Smooth muscle cell (in vitro differentiated cells): ENCODE data around the gene MORN1. TPM values are rescaled to one million over a fixed set of nuclear protein-coding genes. Genes with fewer than 3 reads are reported as not detected.

ENCODE experiments used
- DNase-seq: peaks from one replicate; lab custom pipeline; 2025; ENCODE audit not compliant: unreplicated experiment; lab: John Stamatoyannopoulos, UW
- H2AFZ ChIP-seq: fragments of 200-600 bp; sonication (generic); 2 replicates; pipeline ENCODE4 v1.6.0; 2016; ENCODE audit warnings: antibody characterized with exemption, low read depth, mild to moderate bottlenecking
- H3F3A ChIP-seq: fragments of 200-600 bp; sonication (generic); 2 replicates; pipeline ENCODE4 v1.6.0; 2017; ENCODE audit warnings: antibody characterized with exemption, low read depth
- H3K27ac ChIP-seq: fragments of 200-600 bp; sonication (generic); 2 replicates; pipeline ENCODE4 v1.5.1; 2016; ENCODE audit warnings: low read depth, mild to moderate bottlenecking
- H3K27me3 ChIP-seq: fragments of 200-600 bp; sonication (generic); 2 replicates; pipeline ENCODE4 v1.6.1; 2016; ENCODE audit warnings: low read depth, mild to moderate bottlenecking
- H3K36me3 ChIP-seq: fragments of 200-600 bp; sonication (generic); 2 replicates; pipeline ENCODE4 v1.5.1; 2016; ENCODE audit warnings: low read depth
- H3K4me1 ChIP-seq: fragments of 200-600 bp; sonication (generic); 2 replicates; pipeline ENCODE4 v1.5.1; 2016; ENCODE audit warnings: low read depth
- H3K4me2 ChIP-seq: fragments of 200-600 bp; sonication (generic); 2 replicates; pipeline ENCODE4 v1.6.0; 2016; ENCODE audit warnings: mild to moderate bottlenecking
- H3K4me3 ChIP-seq: fragments of 200-600 bp; sonication (generic); 2 replicates; pipeline ENCODE4 v1.5.1; 2016; ENCODE audit warnings: mild to moderate bottlenecking
- H3K79me2 ChIP-seq: fragments of 200-600 bp; sonication (generic); 2 replicates; pipeline ENCODE4 v1.6.0; 2016; ENCODE audit warnings: low read depth, mild to moderate bottlenecking
- H3K9ac ChIP-seq: fragments of 200-600 bp; sonication (generic); 2 replicates; pipeline ENCODE4 v1.6.0; 2016; ENCODE audit warnings: low read depth
- H3K9me3 ChIP-seq: fragments of 200-600 bp; sonication (generic); replicated peaks from 2 replicates; pipeline ENCODE4 v1.5.1; 2016; ENCODE audit warnings: low read depth
- H4K20me1 ChIP-seq: fragments of 200-600 bp; sonication (generic); 2 replicates; pipeline ENCODE4 v1.6.0; 2016; ENCODE audit warnings: low read depth
- CTCF ChIP-seq: fragments of 200-600 bp; sonication (generic); IDR thresholded peaks from 2 replicates; pipeline ENCODE4 v1.5.1; 2017; ENCODE audit warnings: borderline replicate concordance, mild to moderate bottlenecking, antibody characterized with exemption; ENCODE audit not compliant: insufficient read depth, poor library complexity, severe bottlenecking
- WGBS: methylation state at CpG from one replicate; pipeline ENCODE4 v1.1.7; 2016; ENCODE audit warnings: low lambda C conversion rate; 5-methylcytosine and 5-hydroxymethylcytosine counted together
- polyA plus RNA-seq: library from polyadenylated mRNA; unstranded; fragments of >200 nt; fragmentation: Nextera tagmentation; extraction: Ambion mirVana; gene quantifications from 2 replicates; pipeline ENCODE4 v1.2.1, GENCODE V29; 2016
- total RNA-seq: library from RNA; depleted of rRNA; stranded (reverse); fragments of >200 nt; gene quantifications from 2 replicates; pipeline ENCODE4 v1.2.3, GENCODE V29; 2014

The MORN1 gene
- total and polyA plus RNA-seq, 2 experiments from 2014 or later: 4.9 to 6.2 TPM

GRCh38 chr1:2290171-2290578 is 101.2 kb downstream of the MORN1 start:
- 83% methylated on average over 7 of the region's 7 CpGs for WGBS

DNA sequence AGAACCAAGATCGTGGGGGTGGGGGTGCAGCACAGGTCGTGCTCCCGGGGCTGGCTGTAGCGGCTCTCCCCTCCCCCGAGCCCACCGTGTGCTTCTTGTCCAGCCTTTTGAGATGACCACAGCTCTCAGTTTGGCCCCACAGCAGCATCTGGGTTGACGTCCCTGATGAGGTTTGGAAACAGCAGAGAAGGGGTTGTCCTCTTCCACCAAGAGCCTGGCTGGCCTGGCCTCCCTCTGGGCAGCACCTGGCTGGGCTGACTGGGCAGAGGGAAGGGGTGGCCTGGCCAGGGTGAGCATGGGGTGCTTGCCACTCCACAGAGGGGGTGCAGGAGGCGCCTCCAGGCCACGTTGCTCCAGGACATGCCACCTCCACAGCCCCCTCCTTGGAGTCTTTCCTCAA is 101.7 kb downstream of the MORN1 start:
- Histone ChIP-seq H2AFZ (no peak overlapping the region), H3K79me2 (peaks cover 100% of the 10 kb centered on the region), H3K4me3 (no peak overlapping the region), H3K27ac (no peak overlapping the region), H3K9me3 (no peaks in the 10 kb centered on the region), H3K36me3 (no peaks in the 10 kb centered on the region), H3K4me2 (no peak overlapping the region), H3K4me1 (peaks cover 7% of the 10 kb centered on the region), H3K27me3 (no peaks in the 10 kb centered on the region), H3F3A (no peaks in the 10 kb centered on the region), H4K20me1 (peaks cover 99% of the 10 kb centered on the region), H3K9ac (no peak overlapping the region)
- DNase-seq: no peak
- TF ChIP-seq CTCF: no peak
- 89% methylated on average over 6 of the region's 9 CpGs for WGBS

More at GRCh38 chr1:2290171-2290578, 101.2 kb downstream of the MORN1 start:
- no peaks in the 10 kb centered on the region for H3F3A ChIP-seq
- no peaks in the 10 kb centered on the region for H3K9me3 ChIP-seq
- no peak for DNase-seq
- no peak overlapping the region for H3K4me3 ChIP-seq
- H3K9ac ChIP-seq: no peak overlapping the region
- no peak overlapping the region for H3K27ac ChIP-seq
- H3K27me3 ChIP-seq: no peaks in the 10 kb centered on the region
- no peaks in the 10 kb centered on the region for H3K36me3 ChIP-seq
- H3K4me1 ChIP-seq: peaks cover 7% of the 10 kb centered on the region
- peaks cover 99% of the 10 kb centered on the region for H4K20me1 ChIP-seq
- no peak overlapping the region for H3K4me2 ChIP-seq
- H2AFZ ChIP-seq: no peak overlapping the region
- TF ChIP-seq CTCF: no peak
- H3K79me2 ChIP-seq: peaks cover 100% of the 10 kb centered on the region

- TF ChIP-seq CTCF: no peak
- no peaks in the 10 kb centered on the region for H3K27me3 ChIP-seq
- no peak overlapping the region for H2AFZ ChIP-seq
- no peak overlapping the region for H3K4me2 ChIP-seq
- peaks cover 99% of the 10 kb centered on the region for H4K20me1 ChIP-seq
- H3K4me3 ChIP-seq: no peak overlapping the region
- no peaks in the 10 kb centered on the region for H3K36me3 ChIP-seq
- H3K9ac ChIP-seq: no peak overlapping the region
- no peak for DNase-seq
- no peaks in the 10 kb centered on the region for H3F3A ChIP-seq
- WGBS: 93% methylated on average over 20 of the region's 20 CpGs
- no peak overlapping the region for H3K27ac ChIP-seq
- H3K79me2 ChIP-seq: peaks cover 100% of the 10 kb centered on the region
- no peaks in the 10 kb centered on the region for H3K9me3 ChIP-seq
- H3K4me1 ChIP-seq: peaks cover 7% of the 10 kb centered on the region
These were observed 102.4 kb downstream of the MORN1 start for GRCh38 chr1:2288816-2289536.

- H3K27me3 ChIP-seq: no peaks in the 10 kb centered on the region
- H3K9ac ChIP-seq: no peak overlapping the region
- no peaks in the 10 kb centered on the region for H3K9me3 ChIP-seq
- H3K4me2 ChIP-seq: no peak overlapping the region
- no peak overlapping the region for H3K4me3 ChIP-seq
- DNase-seq: no peak
- H3K79me2 ChIP-seq: peaks cover 100% of the 10 kb centered on the region
- TF ChIP-seq CTCF: no peak
- peaks cover 99% of the 10 kb centered on the region for H4K20me1 ChIP-seq
- H2AFZ ChIP-seq: no peak overlapping the region
- H3K27ac ChIP-seq: no peak overlapping the region
- peaks cover 7% of the 10 kb centered on the region for H3K4me1 ChIP-seq
- H3F3A ChIP-seq: no peaks in the 10 kb centered on the region
- H3K36me3 ChIP-seq: no peaks in the 10 kb centered on the region
- 93% methylated on average over 10 of the region's 10 CpGs for WGBS
These were observed 103.0 kb downstream of the MORN1 start for GRCh38 chr1:2288311-2288710.
